ENCODE data around the gene MTERF4.

The MTERF4 gene

GRCh38 chr2:241063093-241063551 is 39.0 kb downstream of the MTERF4 start:
- Histone ChIP-seq H3K27me3 (ENCODE audit: insufficient read depth, poor library complexity, severe bottlenecking) (peaks cover 2% of the 10 kb centered on the region), H3K4me3 (replicated peaks; ENCODE audit: insufficient read depth, low read length) (no peak overlapping the region), H3K27ac (replicated peaks) (no peak overlapping the region)
- no peak for TF ChIP-seq SPI1 (IDR thresholded peaks at IDR 0.05; ENCODE audit: borderline replicate concordance, low read depth)
- TF ChIP-seq, protein P1, sequence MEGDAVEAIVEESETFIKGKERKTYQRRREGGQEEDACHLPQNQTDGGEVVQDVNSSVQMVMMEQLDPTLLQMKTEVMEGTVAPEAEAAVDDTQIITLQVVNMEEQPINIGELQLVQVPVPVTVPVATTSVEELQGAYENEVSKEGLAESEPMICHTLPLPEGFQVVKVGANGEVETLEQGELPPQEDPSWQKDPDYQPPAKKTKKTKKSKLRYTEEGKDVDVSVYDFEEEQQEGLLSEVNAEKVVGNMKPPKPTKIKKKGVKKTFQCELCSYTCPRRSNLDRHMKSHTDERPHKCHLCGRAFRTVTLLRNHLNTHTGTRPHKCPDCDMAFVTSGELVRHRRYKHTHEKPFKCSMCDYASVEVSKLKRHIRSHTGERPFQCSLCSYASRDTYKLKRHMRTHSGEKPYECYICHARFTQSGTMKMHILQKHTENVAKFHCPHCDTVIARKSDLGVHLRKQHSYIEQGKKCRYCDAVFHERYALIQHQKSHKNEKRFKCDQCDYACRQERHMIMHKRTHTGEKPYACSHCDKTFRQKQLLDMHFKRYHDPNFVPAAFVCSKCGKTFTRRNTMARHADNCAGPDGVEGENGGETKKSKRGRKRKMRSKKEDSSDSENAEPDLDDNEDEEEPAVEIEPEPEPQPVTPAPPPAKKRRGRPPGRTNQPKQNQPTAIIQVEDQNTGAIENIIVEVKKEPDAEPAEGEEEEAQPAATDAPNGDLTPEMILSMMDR (IDR thresholded peaks at IDR 0.05; ENCODE audit: insufficient read depth, low read length): no peak
- TF ChIP-seq, protein P2, sequence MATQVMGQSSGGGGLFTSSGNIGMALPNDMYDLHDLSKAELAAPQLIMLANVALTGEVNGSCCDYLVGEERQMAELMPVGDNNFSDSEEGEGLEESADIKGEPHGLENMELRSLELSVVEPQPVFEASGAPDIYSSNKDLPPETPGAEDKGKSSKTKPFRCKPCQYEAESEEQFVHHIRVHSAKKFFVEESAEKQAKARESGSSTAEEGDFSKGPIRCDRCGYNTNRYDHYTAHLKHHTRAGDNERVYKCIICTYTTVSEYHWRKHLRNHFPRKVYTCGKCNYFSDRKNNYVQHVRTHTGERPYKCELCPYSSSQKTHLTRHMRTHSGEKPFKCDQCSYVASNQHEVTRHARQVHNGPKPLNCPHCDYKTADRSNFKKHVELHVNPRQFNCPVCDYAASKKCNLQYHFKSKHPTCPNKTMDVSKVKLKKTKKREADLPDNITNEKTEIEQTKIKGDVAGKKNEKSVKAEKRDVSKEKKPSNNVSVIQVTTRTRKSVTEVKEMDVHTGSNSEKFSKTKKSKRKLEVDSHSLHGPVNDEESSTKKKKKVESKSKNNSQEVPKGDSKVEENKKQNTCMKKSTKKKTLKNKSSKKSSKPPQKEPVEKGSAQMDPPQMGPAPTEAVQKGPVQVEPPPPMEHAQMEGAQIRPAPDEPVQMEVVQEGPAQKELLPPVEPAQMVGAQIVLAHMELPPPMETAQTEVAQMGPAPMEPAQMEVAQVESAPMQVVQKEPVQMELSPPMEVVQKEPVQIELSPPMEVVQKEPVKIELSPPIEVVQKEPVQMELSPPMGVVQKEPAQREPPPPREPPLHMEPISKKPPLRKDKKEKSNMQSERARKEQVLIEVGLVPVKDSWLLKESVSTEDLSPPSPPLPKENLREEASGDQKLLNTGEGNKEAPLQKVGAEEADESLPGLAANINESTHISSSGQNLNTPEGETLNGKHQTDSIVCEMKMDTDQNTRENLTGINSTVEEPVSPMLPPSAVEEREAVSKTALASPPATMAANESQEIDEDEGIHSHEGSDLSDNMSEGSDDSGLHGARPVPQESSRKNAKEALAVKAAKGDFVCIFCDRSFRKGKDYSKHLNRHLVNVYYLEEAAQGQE (IDR thresholded peaks at IDR 0.05; ENCODE audit: insufficient replicate concordance, low read depth): no peak
- DNase-seq (ENCODE audit: low read depth in 1 of 2, low spot score in 1 of 2): no peak

GRCh38 chr2:241062389-241063092 is 39.5 kb downstream of the MTERF4 start:
- no peak overlapping the region for H3K4me3 ChIP-seq (replicated peaks; ENCODE audit: insufficient read depth, low read length)
- DNase-seq (ENCODE audit: low read depth in 1 of 2, low spot score in 1 of 2): no peak
- H3K27me3 ChIP-seq (ENCODE audit: insufficient read depth, poor library complexity, severe bottlenecking): peaks cover 2% of the 10 kb centered on the region
- H3K27ac ChIP-seq (replicated peaks): no peak overlapping the region
- no peak for TF ChIP-seq GABPA (IDR thresholded peaks at IDR 0.05; ENCODE audit: low read depth)
- TF ChIP-seq, protein P1 (IDR thresholded peaks at IDR 0.05; ENCODE audit: insufficient read depth, low read length): no peak
- TF ChIP-seq POLR2AphosphoS5 (IDR thresholded peaks at IDR 0.05; ENCODE audit: low read depth): no peak
- TF ChIP-seq SPI1 (IDR thresholded peaks at IDR 0.05; ENCODE audit: borderline replicate concordance, low read depth): no peak
- TF ChIP-seq, protein P2 (IDR thresholded peaks at IDR 0.05; ENCODE audit: insufficient replicate concordance, low read depth): no peak

DNA sequence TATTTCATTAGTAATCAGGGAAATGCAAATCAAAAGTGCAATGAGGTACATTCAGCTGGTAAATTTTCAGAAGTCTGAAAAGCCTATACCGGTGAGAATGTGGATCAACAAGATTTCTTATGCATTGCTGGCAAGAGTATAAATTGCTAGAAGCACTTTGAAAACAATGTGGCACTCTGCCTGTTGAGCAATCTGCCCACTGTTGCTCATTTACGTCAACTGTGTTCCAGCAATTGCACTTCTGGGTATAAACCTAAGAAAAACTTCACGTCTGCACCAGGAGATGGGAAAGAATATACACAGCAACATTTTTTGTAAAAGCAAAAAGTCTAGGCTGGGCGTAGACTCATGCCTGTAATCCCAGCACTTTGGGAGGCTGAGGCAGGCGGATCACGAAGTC is 40.8 kb downstream of the MTERF4 start:
- H3K27me3 ChIP-seq (ENCODE audit: insufficient read depth, poor library complexity, severe bottlenecking): peaks cover 2% of the 10 kb centered on the region
- TF ChIP-seq GABPA (IDR thresholded peaks at IDR 0.05; ENCODE audit: low read depth): no peak
- no peak for TF ChIP-seq POLR2AphosphoS5 (IDR thresholded peaks at IDR 0.05; ENCODE audit: low read depth)
- TF ChIP-seq, protein P2 (IDR thresholded peaks at IDR 0.05; ENCODE audit: insufficient replicate concordance, low read depth): no peak
- TF ChIP-seq SPI1 (IDR thresholded peaks at IDR 0.05; ENCODE audit: borderline replicate concordance, low read depth): no peak
- TF ChIP-seq, protein P1 (IDR thresholded peaks at IDR 0.05; ENCODE audit: insufficient read depth, low read length): no peak
- DNase-seq (ENCODE audit: low read depth in 1 of 2, low spot score in 1 of 2): no peak
- H3K4me3 ChIP-seq (replicated peaks; ENCODE audit: insufficient read depth, low read length): no peak overlapping the region
- no peak overlapping the region for H3K27ac ChIP-seq (replicated peaks)

Measured in HL-60 (cell line).